SK-N-SH (cell line): ENCODE measurements around the gene SH2D5. TPM values are rescaled to one million over a fixed set of nuclear protein-coding genes. Genes with fewer than 3 reads are reported as not detected.

ENCODE experiments used
- CTCF ChIA-PET: fragments of 300-600, 350-600 bp; formaldehyde crosslinking; extraction: SDS; loops from one replicate; lab custom pipeline; 2021; lab: Yijun Ruan, JAX
- POLR2A ChIA-PET: fragments of 350-600 bp; sonication (Branson Sonifier 250); formaldehyde crosslinking; extraction: SDS; loops from one replicate; lab custom pipeline; 2020; ENCODE audit warnings: antibody characterized with exemption, inconsistent platforms; lab: Yijun Ruan, JAX
- DNase-seq: peaks from one replicate; pipeline ENCODE4 v3.0.0; 2012
- H2AFZ ChIP-seq: fragments of 200-600 bp; sonication (generic); 2 replicates; pipeline ENCODE4 v1.8.1; 2016; ENCODE audit warnings: antibody characterized with exemption, mild to moderate bottlenecking, low read depth
- H3F3A ChIP-seq: fragments of 200-600 bp; sonication (generic); replicated peaks from 2 replicates; pipeline ENCODE3; 2016; ENCODE audit warnings: antibody characterized with exemption, mild to moderate bottlenecking; ENCODE audit not compliant: insufficient read depth
- H3K27ac ChIP-seq, 2 experiments: fragments of 200-500 bp in 1 of 2; fragments of 200-600 bp in 1 of 2; sonication (Bioruptor generic) in 1 of 2; sonication (generic), shearing (Covaris generic) in 1 of 2; 2 replicates each; pipeline versions ENCODE4 v1.5.1 to v1.6.1; 2014 to 2016; ENCODE audit warnings: low read depth in 2 of 2, inconsistent platforms in 1 of 2, low read length in 1 of 2, mild to moderate bottlenecking in 1 of 2, mixed read lengths in 1 of 2
- H3K27me3 ChIP-seq: fragments of 200-600 bp; sonication (generic), shearing (Covaris generic); 2 replicates; pipeline ENCODE4 v1.6.1; 2016; ENCODE audit warnings: mixed run types; ENCODE audit not compliant: insufficient read depth
- H3K36me3 ChIP-seq, 2 experiments: fragments of 200-500 bp in 1 of 2; fragments of 200-600 bp in 1 of 2; sonication (Bioruptor generic) in 1 of 2; sonication (generic) in 1 of 2; replicated peaks in 1 of 2; 2 replicates each; pipeline versions ENCODE3 to v1.5.1; 2014 to 2016; ENCODE audit warnings: low read length in 1 of 2, mild to moderate bottlenecking in 1 of 2; ENCODE audit not compliant: insufficient read depth in 2 of 2, control insufficient read depth in 1 of 2
- H3K4me1 ChIP-seq, 2 experiments: fragments of 200-500 bp in 1 of 2; fragments of 200-600 bp in 1 of 2; sonication (Bioruptor generic) in 1 of 2; sonication (generic), shearing (Covaris generic) in 1 of 2; 2 replicates each; pipeline versions ENCODE4 v1.5.1 to v1.6.1; 2014 to 2016; ENCODE audit warnings: low read depth in 1 of 2, low read length in 1 of 2, mixed run types in 1 of 2; ENCODE audit not compliant: insufficient read depth in 2 of 2, control insufficient read depth in 1 of 2
- H3K4me2 ChIP-seq: fragments of 200-600 bp; sonication (generic), shearing (Covaris generic); 2 replicates; pipeline ENCODE4 v1.6.1; 2017; ENCODE audit warnings: mixed run types
- H3K4me3 ChIP-seq, 2 experiments: fragments of 200-500 bp in 1 of 2; fragments of 200-600 bp in 1 of 2; sonication (Bioruptor generic) in 1 of 2; sonication (generic), shearing (Covaris generic) in 1 of 2; 2 replicates each; pipeline versions ENCODE4 v1.5.1 to v1.8.1; 2014 to 2016; ENCODE audit warnings: low read depth in 2 of 2, inconsistent platforms in 1 of 2, low read length in 1 of 2, mild to moderate bottlenecking in 1 of 2, mixed read lengths in 1 of 2, moderate library complexity in 1 of 2
- H3K79me2 ChIP-seq: fragments of 200-600 bp; sonication (generic); 2 replicates; pipeline ENCODE4 v1.8.1; 2017; ENCODE audit warnings: mild to moderate bottlenecking; ENCODE audit not compliant: insufficient read depth
- H3K9ac ChIP-seq: fragments of 200-600 bp; sonication (generic); 2 replicates; pipeline ENCODE4 v1.6.1; 2017; ENCODE audit warnings: mixed run types
- H3K9me2 ChIP-seq: fragments of 200-600 bp; sonication (generic); 2 replicates; pipeline ENCODE4 v1.6.1; 2017; ENCODE audit warnings: mixed run types
- H3K9me3 ChIP-seq: fragments of 200-600 bp; sonication (generic); 2 replicates; pipeline ENCODE4 v1.6.1; 2017; ENCODE audit warnings: mixed run types, mild to moderate bottlenecking, moderate library complexity
- H4K20me1 ChIP-seq: fragments of 200-600 bp; sonication (generic); 2 replicates; pipeline ENCODE4 v1.6.1; 2017; ENCODE audit warnings: mild to moderate bottlenecking, mixed run types; ENCODE audit not compliant: insufficient read depth
- CHD2 ChIP-seq: fragments of 150-350 bp; IDR thresholded peaks from 2 replicates; pipeline ENCODE4 v1.6.1; 2018; ENCODE audit warnings: low read length; ENCODE audit not compliant: partially characterized antibody
- EZH2phosphoT487 ChIP-seq: fragments of 200-600 bp; sonication (generic); IDR thresholded peaks from 2 replicates; pipeline ENCODE4 v1.6.1; 2017; ENCODE audit warnings: low read depth, mixed run types, mild to moderate bottlenecking, antibody characterized with exemption, moderate library complexity, borderline replicate concordance
- FOSL2 ChIP-seq: IDR thresholded peaks from 2 replicates; pipeline ENCODE4 v1.4.0; 2012; ENCODE audit warnings: low read depth, mild to moderate bottlenecking, moderate library complexity, borderline replicate concordance
- FOXJ3 ChIP-seq: sonication (generic); formaldehyde crosslinking; IDR thresholded peaks from 2 replicates; pipeline ENCODE4 v1.5.1; 2020; ENCODE audit warnings: mild to moderate bottlenecking, missing genetic modification reagents
- MXI1 ChIP-seq: IDR thresholded peaks from 2 replicates; pipeline ENCODE4 v1.6.1; 2012; ENCODE audit warnings: mild to moderate bottlenecking, low read depth, low read length, improper control_type of control experiment
- NRF1 ChIP-seq: IDR thresholded peaks from 2 replicates; pipeline ENCODE4 v1.6.1; 2012; ENCODE audit warnings: low read depth, mild to moderate bottlenecking, low read length
- POLR2AphosphoS5 ChIP-seq: IDR thresholded peaks from 2 replicates; pipeline ENCODE4 v1.6.1; 2012; ENCODE audit warnings: low read depth, low read length
- RXRA ChIP-seq: IDR thresholded peaks from 2 replicates; pipeline ENCODE4 v1.4.0; 2012; ENCODE audit warnings: low read depth, mild to moderate bottlenecking, borderline replicate concordance
- SIN3A ChIP-seq: IDR thresholded peaks from 2 replicates; pipeline ENCODE4 v1.6.1; 2012; ENCODE audit warnings: low read depth, mild to moderate bottlenecking, low read length, moderate library complexity, borderline replicate concordance
- WGBS: methylation state at CpG from one replicate; pipeline ENCODE4 v1.1.6; 2017; ENCODE audit warnings: low lambda C conversion rate; 5-methylcytosine and 5-hydroxymethylcytosine counted together
- polyA plus RNA-seq, 3 experiments: library from polyadenylated mRNA; depleted of rRNA; stranded (reverse); fragments of >200 nt; gene quantifications; 2 replicates each; pipeline ENCODE4 v1.2.3, GENCODE V29; 2012
- TF ChIP-seq, protein P1 (sequence below): IDR thresholded peaks from 2 replicates; pipeline ENCODE4 v1.4.0; 2012; ENCODE audit warnings: low read depth, borderline replicate concordance
- TF ChIP-seq, protein P2 (sequence below): fragments of 200-600 bp; sonication (generic); IDR thresholded peaks from 2 replicates; pipeline ENCODE4 v1.6.1; 2017; ENCODE audit warnings: antibody characterized with exemption, mild to moderate bottlenecking, moderate library complexity

SH2D5 gene
- polyA plus RNA-seq, 1 of the 3 experiments (the other 2 are of a cell fraction) = 6.1 TPM

DNA sequence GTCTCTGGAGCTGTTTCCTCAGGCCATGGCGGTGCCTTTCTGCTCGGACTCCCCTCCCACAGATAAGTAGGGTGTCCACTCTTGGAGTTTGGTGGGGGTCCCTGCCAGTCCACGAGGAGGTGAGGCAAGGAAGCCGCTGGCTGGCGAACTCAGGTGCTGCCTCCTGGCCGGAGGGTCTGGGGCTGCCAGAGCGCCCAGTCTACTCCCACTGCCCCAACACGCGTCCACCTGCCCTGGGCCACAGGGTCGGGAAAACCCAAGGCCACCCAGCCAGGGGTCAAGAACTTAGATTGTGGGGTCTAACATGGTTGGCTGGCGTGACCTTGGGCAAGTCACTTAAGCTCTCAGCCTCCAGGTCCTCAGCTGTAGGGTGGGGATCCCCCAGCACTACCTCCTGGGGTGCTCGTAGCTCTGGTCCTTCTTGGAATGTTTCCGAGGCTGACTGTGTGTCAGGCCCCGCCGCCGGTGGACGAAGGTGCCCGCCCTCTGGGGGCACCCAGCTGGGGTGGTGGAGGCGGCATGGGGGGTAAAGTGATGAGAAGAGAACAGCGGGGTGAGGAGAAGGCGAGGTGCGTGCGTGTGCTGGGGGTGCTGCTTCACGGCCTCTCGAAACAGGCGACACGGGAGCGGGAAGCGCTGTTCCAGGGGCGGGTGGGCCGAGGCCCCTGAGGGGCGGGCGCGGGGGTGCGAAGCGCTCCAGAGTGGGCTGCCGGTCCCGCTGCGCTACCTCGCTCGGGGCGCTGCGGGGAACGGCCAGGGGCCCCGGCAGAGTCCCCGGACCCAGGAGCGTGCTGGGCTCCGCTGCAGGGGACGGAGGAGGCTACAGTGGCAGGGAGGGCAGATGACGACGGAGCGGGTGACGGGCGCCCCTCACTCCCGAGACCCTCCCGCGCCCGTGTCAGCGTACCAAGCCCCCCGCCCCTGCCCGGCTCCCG is 1.2 kb downstream of the SH2D5 start:
- WGBS = 17% methylated on average over 28 of the region's 62 CpGs
- TF ChIP-seq EZH2phosphoT487 (no peak), CHD2 (no peak), RXRA (no peak), NRF1 (no peak), SIN3A (no peak), FOSL2 (no peak), MXI1 (no peak), POLR2AphosphoS5 (no peak), FOXJ3 (CRISPR knock-in tag) (no peak)
- TF ChIP-seq, protein P1, sequence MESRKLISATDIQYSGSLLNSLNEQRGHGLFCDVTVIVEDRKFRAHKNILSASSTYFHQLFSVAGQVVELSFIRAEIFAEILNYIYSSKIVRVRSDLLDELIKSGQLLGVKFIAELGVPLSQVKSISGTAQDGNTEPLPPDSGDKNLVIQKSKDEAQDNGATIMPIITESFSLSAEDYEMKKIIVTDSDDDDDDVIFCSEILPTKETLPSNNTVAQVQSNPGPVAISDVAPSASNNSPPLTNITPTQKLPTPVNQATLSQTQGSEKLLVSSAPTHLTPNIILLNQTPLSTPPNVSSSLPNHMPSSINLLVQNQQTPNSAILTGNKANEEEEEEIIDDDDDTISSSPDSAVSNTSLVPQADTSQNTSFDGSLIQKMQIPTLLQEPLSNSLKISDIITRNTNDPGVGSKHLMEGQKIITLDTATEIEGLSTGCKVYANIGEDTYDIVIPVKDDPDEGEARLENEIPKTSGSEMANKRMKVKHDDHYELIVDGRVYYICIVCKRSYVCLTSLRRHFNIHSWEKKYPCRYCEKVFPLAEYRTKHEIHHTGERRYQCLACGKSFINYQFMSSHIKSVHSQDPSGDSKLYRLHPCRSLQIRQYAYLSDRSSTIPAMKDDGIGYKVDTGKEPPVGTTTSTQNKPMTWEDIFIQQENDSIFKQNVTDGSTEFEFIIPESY = no peak
- TF ChIP-seq, protein P2, sequence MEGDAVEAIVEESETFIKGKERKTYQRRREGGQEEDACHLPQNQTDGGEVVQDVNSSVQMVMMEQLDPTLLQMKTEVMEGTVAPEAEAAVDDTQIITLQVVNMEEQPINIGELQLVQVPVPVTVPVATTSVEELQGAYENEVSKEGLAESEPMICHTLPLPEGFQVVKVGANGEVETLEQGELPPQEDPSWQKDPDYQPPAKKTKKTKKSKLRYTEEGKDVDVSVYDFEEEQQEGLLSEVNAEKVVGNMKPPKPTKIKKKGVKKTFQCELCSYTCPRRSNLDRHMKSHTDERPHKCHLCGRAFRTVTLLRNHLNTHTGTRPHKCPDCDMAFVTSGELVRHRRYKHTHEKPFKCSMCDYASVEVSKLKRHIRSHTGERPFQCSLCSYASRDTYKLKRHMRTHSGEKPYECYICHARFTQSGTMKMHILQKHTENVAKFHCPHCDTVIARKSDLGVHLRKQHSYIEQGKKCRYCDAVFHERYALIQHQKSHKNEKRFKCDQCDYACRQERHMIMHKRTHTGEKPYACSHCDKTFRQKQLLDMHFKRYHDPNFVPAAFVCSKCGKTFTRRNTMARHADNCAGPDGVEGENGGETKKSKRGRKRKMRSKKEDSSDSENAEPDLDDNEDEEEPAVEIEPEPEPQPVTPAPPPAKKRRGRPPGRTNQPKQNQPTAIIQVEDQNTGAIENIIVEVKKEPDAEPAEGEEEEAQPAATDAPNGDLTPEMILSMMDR = no peak
- 0 out of 2 replicates have a peak overlapping the region, but pooled peaks have one; percentile 27 for H3K9ac ChIP-seq
- H3K9me2 ChIP-seq = no peaks in the 10 kb centered on the region
- no peaks in the 10 kb centered on the region for H3K27me3 ChIP-seq
- peaks cover 7 to 17% of the 10 kb centered on the region in 2 experiments; a peak in 2 of 4 replicates for H3K4me1 ChIP-seq
- peak; percentile 69 for DNase-seq
- H3K4me2 ChIP-seq = peak overlapping the region; percentile 96; the same call in 1 of the 2 replicates
- CTCF ChIA-PET = interaction anchor here (0.6 to 2.0 kb wide), 6 partner anchors 14 to 602 kb away, joined by 3 to 11 read pairs (median 4); partner anchors contain the start of gene KIF17
- H3K79me2 ChIP-seq = no peaks in the 10 kb centered on the region; the same call in 1 of the 2 replicates
- no peaks in the 10 kb centered on the region for H4K20me1 ChIP-seq
- POLR2A ChIA-PET = no interaction called here
- peak overlapping the region; percentile 57 to 68 for H3K4me3 ChIP-seq
- peaks cover 0 to 8% of the 10 kb centered on the region in 2 experiments for H3K36me3 ChIP-seq
- H3F3A ChIP-seq = peaks cover 21% of the 10 kb centered on the region
- no peak overlapping the region for H2AFZ ChIP-seq
- H3K9me3 ChIP-seq = no peaks in the 10 kb centered on the region
- no peak overlapping the region for H3K27ac ChIP-seq
